ENCODE data around the gene ORC1.

- TF ChIP-seq POLR2A (IDR thresholded peaks at IDR 0.05; ENCODE audit: low read depth, low read length) (no peak), POLR2AphosphoS5 (IDR thresholded peaks at IDR 0.05; ENCODE audit: low read depth, low read length) (no peak), TAF1 (IDR thresholded peaks at IDR 0.05; ENCODE audit: borderline replicate concordance, low read depth, low read length) (no peak)
Measured at GRCh38 chr1:52345252-52345651, 59.0 kb downstream of the ORC1 start.
